HG02870 (cell line): ENCODE results near the gene BRIP1.

ENCODE experiments used
- ATAC-seq: cut with Tn5 transposase; IDR thresholded peaks from one replicate; pipeline ENCODE4 v1.9.1; 2021; ENCODE audit warnings: mild to moderate bottlenecking, moderate library complexity; ENCODE audit not compliant: unreplicated experiment

Gene BRIP1

GRCh38 chr17:61641084-61641483 lies 222.2 kb downstream of the BRIP1 start:
- ATAC-seq, result no peak

GRCh38 chr17:61639818-61640217 lies 223.5 kb downstream of the BRIP1 start:
- no peak for ATAC-seq

GRCh38 chr17:61638087-61638486 lies 225.2 kb downstream of the BRIP1 start:
- no peak for ATAC-seq

GRCh38 chr17:61635913-61636432 lies 227.4 kb downstream of the BRIP1 start:
- ATAC-seq, result no peak

- ATAC-seq, result no peak
Measured at GRCh38 chr17:61634942-61635538, 228.3 kb downstream of the BRIP1 start.

GRCh38 chr17:61634011-61634539 lies 229.3 kb downstream of the BRIP1 start:
- ATAC-seq, result no peak

GRCh38 chr17:61632826-61633225 lies 230.5 kb downstream of the BRIP1 start:
- no peak for ATAC-seq

- no peak for ATAC-seq
Measured at GRCh38 chr17:61631800-61632199, 231.5 kb downstream of the BRIP1 start.
